ENCODE measurements around the gene ADD3. TPM values are rescaled to one million over a fixed set of nuclear protein-coding genes. Genes with fewer than 3 reads are reported as not detected.

ADD3 gene
- polyA plus RNA-seq, 3 donors: 94.8 to 126 (median 111) TPM

- no peaks in the 10 kb centered on the region for H3K4me1 ChIP-seq (ENCODE audit: control insufficient read depth in 1 of 2, insufficient read depth in 2 of 2, low read length in 2 of 2)
- intact Hi-C loops (cut with micrococcal nuclease): no loop called here
- no peaks in the 10 kb centered on the region for H3K27me3 ChIP-seq (ENCODE audit: control insufficient read depth in 2 of 2, insufficient read depth in 2 of 2, low read length in 2 of 2)
- H3K4me3 ChIP-seq (replicated peaks in 1 of 3; ENCODE audit: low read depth in 2 of 3, low read length in 3 of 3): no peak overlapping the region
- no peak for TF ChIP-seq CTCF (IDR thresholded peaks at IDR 0.05)
- Mint-ChIP-seq H3K4me1 (no peaks in the 10 kb centered on the region), H3K4me3 (no peak overlapping the region), H3K9me3 (no peaks in the 10 kb centered on the region), H3K27me3 (ENCODE audit: low read depth in 3 of 3) (peaks cover 0 to 1% (median 0%) of the 10 kb centered on the region in 3 donors), H3K36me3 (peaks cover 50 to 62% of the 10 kb centered on the region in 2 donors), H3K27ac (no peak overlapping the region)
- H3K9ac ChIP-seq (ENCODE audit: insufficient read depth, low read length, poor library complexity, severe bottlenecking): no peak overlapping the region
- no peaks in the 10 kb centered on the region for H3K79me2 ChIP-seq (ENCODE audit: insufficient read depth, low read length)
- H4K20me1 ChIP-seq (ENCODE audit: insufficient read depth, low read length): no peaks in the 10 kb centered on the region
- H2AFZ ChIP-seq (ENCODE audit: insufficient read depth, low read depth, low read length, poor library complexity, severe bottlenecking): no peak overlapping the region
- no CpG with 5 or more reads among the region's 6 CpGs for WGBS (ENCODE audit: insufficient coverage)
- DNase-seq: no peak
- no peak overlapping the region for H3K27ac ChIP-seq (ENCODE audit: low read depth in 1 of 2, low read length in 2 of 2)
- H3K36me3 ChIP-seq (replicated peaks in 1 of 2; ENCODE audit: control insufficient read depth in 1 of 2, insufficient read depth in 2 of 2, low read length in 2 of 2): peaks cover 18 to 73% of the 10 kb centered on the region in 2 donors
- H3K4me2 ChIP-seq (replicated peaks; ENCODE audit: extremely low read depth, low read length, poor library complexity, severe bottlenecking): no peak overlapping the region
- H3K9me3 ChIP-seq (replicated peaks in 1 of 2; ENCODE audit: control insufficient read depth in 1 of 2, insufficient read depth in 1 of 2, low read length in 2 of 2): no peaks in the 10 kb centered on the region
Observed at GRCh38 chr10:110107430-110107829, 99.6 kb downstream of the ADD3 start.

GRCh38 chr10:110107887-110108286, 100.1 kb downstream of the ADD3 start:
- Histone ChIP-seq H3K79me2 (ENCODE audit: insufficient read depth, low read length) (no peaks in the 10 kb centered on the region), H2AFZ (ENCODE audit: insufficient read depth, low read depth, low read length, poor library complexity, severe bottlenecking) (no peak overlapping the region), H3K36me3 (replicated peaks in 1 of 2; ENCODE audit: control insufficient read depth in 1 of 2, insufficient read depth in 2 of 2, low read length in 2 of 2) (peaks cover 23 to 76% of the 10 kb centered on the region in 2 donors), H3K4me1 (ENCODE audit: control insufficient read depth in 1 of 2, insufficient read depth in 2 of 2, low read length in 2 of 2) (no peaks in the 10 kb centered on the region), H3K27me3 (ENCODE audit: control insufficient read depth in 2 of 2, insufficient read depth in 2 of 2, low read length in 2 of 2) (no peaks in the 10 kb centered on the region), H3K27ac (ENCODE audit: low read depth in 1 of 2, low read length in 2 of 2) (no peak overlapping the region), H3K9ac (ENCODE audit: insufficient read depth, low read length, poor library complexity, severe bottlenecking) (no peak overlapping the region), H3K9me3 (replicated peaks in 1 of 2; ENCODE audit: control insufficient read depth in 1 of 2, insufficient read depth in 1 of 2, low read length in 2 of 2) (no peaks in the 10 kb centered on the region), H3K4me3 (replicated peaks in 1 of 3; ENCODE audit: low read depth in 2 of 3, low read length in 3 of 3) (no peak overlapping the region), H4K20me1 (ENCODE audit: insufficient read depth, low read length) (no peaks in the 10 kb centered on the region), H3K4me2 (replicated peaks; ENCODE audit: extremely low read depth, low read length, poor library complexity, severe bottlenecking) (no peak overlapping the region)
- Mint-ChIP-seq H3K4me3 (no peak overlapping the region), H3K36me3 (peaks cover 51 to 66% of the 10 kb centered on the region in 2 donors), H3K4me1 (no peaks in the 10 kb centered on the region), H3K27me3 (ENCODE audit: low read depth in 3 of 3) (peaks cover 0 to 1% (median 0%) of the 10 kb centered on the region in 3 donors), H3K27ac (no peak overlapping the region), H3K9me3 (no peaks in the 10 kb centered on the region)
- DNase-seq: no peak
- no peak for TF ChIP-seq CTCF (IDR thresholded peaks at IDR 0.05)
- intact Hi-C loops (cut with micrococcal nuclease): no loop called here

Data from CD14-positive monocyte (primary cell).